HT-29 (cell line): ENCODE data around the gene MTTP. TPM values are rescaled to one million over a fixed set of nuclear protein-coding genes. Genes with fewer than 3 reads are reported as not detected.

Source experiments
- DNase-seq: peaks from one replicate; pipeline ENCODE4 v3.0.0-alpha.2; 2015; ENCODE audit warnings: low spot score
- total RNA-seq: library from RNA; depleted of rRNA; stranded (reverse); fragments of >200 nt; shearing (Covaris generic); gene quantifications from 2 replicates; pipeline ENCODE4 v1.2.3, GENCODE V29; 2014

MTTP gene
- total RNA-seq, 1 experiment from 2014 or later, result not detected

DNA sequence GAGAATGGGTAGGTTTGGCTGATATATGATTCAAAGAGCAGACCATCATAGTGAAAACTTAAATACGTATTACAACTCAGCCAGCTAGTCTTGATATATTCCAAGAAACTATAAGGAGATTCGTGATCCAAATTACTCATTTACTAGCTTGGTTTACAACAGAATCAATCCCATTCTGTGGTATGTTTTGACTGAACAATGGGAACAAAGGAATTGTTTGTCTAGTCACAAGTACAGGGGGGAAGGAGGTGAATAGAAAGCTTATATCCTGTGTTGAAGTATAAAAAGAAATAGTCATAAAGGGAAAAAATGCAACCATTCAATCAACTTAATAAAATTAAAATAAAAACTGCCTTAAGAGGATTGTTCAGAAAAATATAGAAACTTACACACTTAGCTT lies 66.1 kb downstream of the MTTP start:
- DNase-seq, result no peak

- no peak for DNase-seq
Observed at GRCh38 chr4:99642725-99643489, 68.3 kb downstream of the MTTP start.

- DNase-seq, result no peak
Observed at GRCh38 chr4:99644453-99644852, 69.8 kb downstream of the MTTP start.

DNA sequence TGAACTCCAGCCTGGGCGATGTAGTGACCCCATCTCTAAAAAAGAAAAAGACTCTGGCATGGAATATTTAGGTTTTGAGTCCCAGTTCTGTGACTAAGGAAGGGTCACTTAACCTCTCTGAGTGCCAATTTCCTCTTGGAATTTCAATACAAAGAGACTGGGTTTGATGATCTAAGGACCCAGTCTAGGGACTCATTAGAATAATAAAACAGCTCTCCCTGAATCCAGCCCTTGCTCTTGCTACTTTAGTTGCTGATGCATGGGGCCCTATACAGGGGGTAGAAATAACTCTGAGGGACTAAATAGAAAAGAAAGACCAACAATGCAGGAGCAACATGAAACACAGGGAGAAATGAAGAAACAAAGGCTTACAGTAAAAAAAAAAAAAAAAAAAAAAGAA lies 70.4 kb downstream of the MTTP start:
- DNase-seq, result no peak

- no peak for DNase-seq
Observed at GRCh38 chr4:99645638-99646037, 71.0 kb downstream of the MTTP start.

GRCh38 chr4:99647071-99647470 lies 72.4 kb downstream of the MTTP start:
- no peak for DNase-seq

GRCh38 chr4:99648321-99648720 lies 73.7 kb downstream of the MTTP start:
- no peak for DNase-seq

- no peak for DNase-seq
Observed at GRCh38 chr4:99649208-99649607, 74.6 kb downstream of the MTTP start.

GRCh38 chr4:99649778-99650177 lies 75.2 kb downstream of the MTTP start:
- no peak for DNase-seq

DNA sequence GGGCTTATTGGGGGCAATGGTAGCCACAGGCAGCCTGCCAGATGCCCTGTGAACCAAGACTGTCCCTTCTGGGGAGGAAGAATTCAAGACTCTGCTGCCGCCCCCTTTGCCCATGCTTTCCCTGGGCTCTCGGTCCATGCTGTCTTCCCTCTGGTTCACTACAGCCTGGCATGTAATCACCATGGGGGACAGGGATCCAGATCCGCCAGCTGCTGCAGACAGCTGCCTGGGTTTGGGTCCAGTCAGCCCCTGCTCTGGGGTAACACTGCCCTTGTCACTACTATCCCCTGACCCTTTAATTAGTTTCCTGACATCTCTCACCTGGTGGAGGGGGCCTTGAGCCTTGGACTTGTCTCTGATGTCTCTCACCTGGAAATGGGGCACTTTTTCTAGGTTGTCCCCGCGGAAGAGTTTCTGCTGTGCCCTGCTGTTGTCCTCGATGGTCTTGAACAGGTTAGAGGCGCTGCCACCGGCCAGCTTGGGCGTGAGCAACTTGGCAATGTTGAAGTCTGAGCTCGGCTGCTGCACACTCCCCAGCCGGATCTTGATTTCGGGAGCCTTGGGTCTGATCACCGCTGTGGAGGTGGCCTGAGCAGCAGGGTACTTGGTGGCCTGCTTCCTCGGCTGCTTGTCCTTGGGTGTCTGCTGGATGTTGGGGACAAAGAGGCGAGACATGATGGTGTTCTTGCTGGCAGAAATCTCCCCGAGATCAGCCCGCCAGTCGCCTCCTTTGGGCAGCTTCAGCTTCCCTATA lies 76.6 kb downstream of the MTTP start:
- no peak for DNase-seq

DNA sequence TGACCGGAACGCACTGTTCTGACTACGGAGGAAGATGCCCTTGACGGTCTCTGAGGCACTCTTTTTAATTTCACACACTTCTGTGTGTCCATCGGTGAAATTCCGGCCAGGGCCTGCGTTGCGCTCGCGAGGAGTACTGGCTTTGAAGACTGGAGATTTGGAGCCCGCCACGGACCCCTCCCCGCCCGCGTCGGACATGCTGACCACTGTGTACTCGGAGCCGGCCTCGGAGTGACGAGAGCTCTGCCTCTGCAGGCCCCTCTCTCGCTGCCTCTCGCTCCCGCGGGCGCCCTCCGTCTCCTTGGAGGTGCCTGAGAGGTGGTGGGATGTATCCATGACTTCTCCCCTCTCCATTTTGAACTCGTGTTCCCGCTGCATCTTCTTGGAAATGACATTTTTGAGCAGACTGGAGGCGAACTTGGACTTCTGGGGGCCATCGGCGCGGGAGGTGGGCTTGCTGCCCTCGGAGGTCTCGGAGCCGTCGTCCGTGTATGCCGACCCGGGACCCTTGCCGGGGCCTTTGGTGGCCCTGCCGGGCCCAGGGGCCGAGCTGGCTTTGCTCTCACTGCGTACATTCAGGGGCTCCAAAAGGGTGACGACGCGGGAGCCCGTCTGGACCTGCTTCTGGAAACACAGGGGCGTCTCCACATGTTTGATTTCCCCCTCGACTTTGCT lies 77.3 kb downstream of the MTTP start:
- no peak for DNase-seq

GRCh38 chr4:99652596-99653436 lies 78.2 kb downstream of the MTTP start:
- no peak for DNase-seq

DNA sequence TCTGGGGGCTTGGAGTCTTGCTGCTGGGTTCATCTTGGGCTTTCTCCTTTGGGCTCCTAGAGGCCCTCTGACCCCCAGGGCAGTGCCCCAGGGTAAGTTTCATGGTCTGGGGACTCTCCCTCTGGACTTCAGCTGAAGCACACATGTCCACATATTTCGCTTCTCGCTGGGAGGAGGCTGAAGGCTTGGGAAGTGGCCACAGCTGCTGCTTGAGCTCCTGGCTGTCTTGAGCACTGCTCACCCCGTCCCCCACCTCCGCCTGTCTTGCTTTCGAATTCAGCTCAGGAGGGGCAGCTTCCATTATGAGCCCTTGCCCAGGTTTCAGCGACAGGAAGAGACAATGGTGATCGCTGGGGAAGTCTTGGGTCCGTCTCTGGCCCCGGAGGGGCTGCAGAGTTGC lies 79.3 kb downstream of the MTTP start:
- DNase-seq, result no peak

DNA sequence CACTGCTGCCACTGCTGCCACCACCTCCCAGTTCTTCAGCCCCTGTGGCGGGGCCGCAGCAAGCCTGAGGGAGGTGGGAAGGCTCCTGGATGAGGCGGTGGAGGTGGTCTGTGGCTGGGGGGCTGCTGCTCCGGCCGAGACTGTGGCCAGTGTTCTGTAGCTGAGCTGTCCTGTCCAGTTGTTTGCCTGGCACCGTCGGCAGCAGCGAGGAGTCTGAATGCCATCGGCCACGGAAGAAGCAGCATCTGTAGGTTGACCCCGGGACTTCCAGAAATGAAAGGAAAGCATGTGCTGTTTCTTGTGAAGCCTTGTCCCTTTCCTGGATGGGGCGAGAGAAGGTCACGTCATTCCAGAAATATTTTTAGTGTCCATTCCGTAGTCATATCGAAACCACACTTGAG lies 79.7 kb downstream of the MTTP start:
- DNase-seq, result no peak

DNA sequence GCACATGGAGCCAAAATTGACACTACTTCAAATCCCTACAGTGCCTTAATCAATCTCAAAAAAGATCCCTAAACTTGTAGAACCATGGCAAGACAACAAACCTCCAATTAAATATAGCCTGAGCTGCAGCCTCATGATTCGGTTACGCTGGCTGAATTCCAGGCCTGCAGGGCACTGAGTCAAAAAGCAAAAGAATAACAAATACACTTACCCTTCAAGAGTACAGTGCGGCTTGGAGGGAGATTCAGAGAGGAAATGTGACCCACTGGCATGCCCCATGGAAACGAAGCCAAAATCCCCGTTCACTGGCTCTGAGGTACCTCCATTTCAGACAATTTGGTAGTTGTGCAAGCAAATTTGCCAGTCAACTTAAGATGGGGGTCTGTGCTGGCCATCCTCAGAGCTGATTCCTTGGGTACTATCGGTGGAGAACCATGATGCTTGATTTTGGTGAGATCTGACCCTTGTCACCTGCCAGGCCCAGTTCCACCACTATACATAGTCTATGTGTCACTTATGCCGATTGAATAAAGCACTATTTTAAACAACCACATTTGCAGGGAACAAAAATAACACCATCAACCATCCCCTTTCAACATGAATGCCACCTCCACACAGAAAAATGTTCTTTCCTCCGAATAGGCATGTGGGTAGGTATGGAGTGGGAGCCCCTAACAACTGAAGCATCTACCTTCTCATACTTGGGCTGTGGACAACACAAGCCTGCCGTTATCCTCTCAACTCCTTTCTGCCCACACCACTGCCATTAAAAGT lies 80.9 kb downstream of the MTTP start:
- no peak for DNase-seq

DNA sequence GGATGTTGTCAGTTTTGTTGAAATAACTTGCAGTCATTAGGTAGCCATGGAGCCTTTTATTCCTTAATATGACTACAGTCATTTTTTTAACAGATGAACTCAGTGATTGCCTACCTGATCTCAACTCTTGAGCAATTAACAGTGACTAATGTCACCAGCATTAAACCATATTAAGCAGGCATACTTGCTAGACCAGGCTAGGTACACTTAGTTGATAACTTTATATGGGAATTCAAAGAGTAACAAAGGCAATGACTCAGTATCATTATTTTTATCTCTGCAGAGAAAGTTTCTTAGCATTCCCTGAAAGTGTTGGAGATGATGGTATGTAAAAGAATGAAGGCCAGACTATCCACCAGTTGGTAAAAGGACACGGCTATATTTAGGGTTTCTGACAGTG lies 83.2 kb downstream of the MTTP start, which contains the start of gene C4orf54:
Gene C4orf54 (minus strand): TSS at position 31 of the 400 bp plus-strand sequence. CDS start 3,180 bp downstream, outside the sequence.
- no peak for DNase-seq

GRCh38 chr4:99658666-99659065 lies 84.0 kb downstream of the MTTP start:
- DNase-seq, result no peak

GRCh38 chr4:99661907-99662306 lies 87.3 kb downstream of the MTTP start:
- DNase-seq, result no peak

GRCh38 chr4:99664716-99665115 lies 90.1 kb downstream of the MTTP start:
- no peak for DNase-seq

- no peak for DNase-seq
Observed at GRCh38 chr4:99665983-99666382, 91.4 kb downstream of the MTTP start.

GRCh38 chr4:99668472-99668871 lies 93.8 kb downstream of the MTTP start:
- DNase-seq, result no peak
